Trophoblast cell (in vitro differentiated cells and primary cell): ENCODE data around the gene TEKT2.

Experiments
- DNase-seq, 2 donors: peaks; one replicate each; pipeline ENCODE4 v3.0.0-alpha.2; 2016
- H2AFZ ChIP-seq: 2 replicates; pipeline ENCODE4 v1.6.1; 2013; ENCODE audit warnings: low read length, moderate library complexity, mild to moderate bottlenecking; ENCODE audit not compliant: insufficient read depth, poor library complexity
- H2AK5ac ChIP-seq: 2 replicates; pipeline ENCODE4 v1.6.1; 2013; ENCODE audit warnings: mild to moderate bottlenecking, low read length
- H2BK120ac ChIP-seq: 2 replicates; pipeline ENCODE4 v1.6.1; 2013; ENCODE audit warnings: low read length, mild to moderate bottlenecking, moderate library complexity; ENCODE audit not compliant: insufficient read depth, poor library complexity
- H2BK12ac ChIP-seq: 2 replicates; pipeline ENCODE4 v1.6.1; 2013; ENCODE audit warnings: mild to moderate bottlenecking, low read length, moderate library complexity
- H2BK5ac ChIP-seq: 2 replicates; pipeline ENCODE4 v1.6.1; 2013; ENCODE audit warnings: low read length, low read depth, moderate library complexity, mild to moderate bottlenecking; ENCODE audit not compliant: poor library complexity
- H3K14ac ChIP-seq: 2 replicates; pipeline ENCODE4 v1.6.1; 2013; ENCODE audit warnings: mild to moderate bottlenecking, low read length
- H3K18ac ChIP-seq: 2 replicates; pipeline ENCODE4 v1.6.1; 2013; ENCODE audit warnings: mild to moderate bottlenecking, low read length
- H3K23ac ChIP-seq: 2 replicates; pipeline ENCODE4 v1.6.1; 2013; ENCODE audit warnings: low read length
- H3K27ac ChIP-seq: 2 replicates; pipeline ENCODE4 v1.5.1; 2013; ENCODE audit warnings: low read depth, mild to moderate bottlenecking, inconsistent platforms, low read length, moderate library complexity
- H3K27me3 ChIP-seq: 2 replicates; pipeline ENCODE4 v1.6.1; 2013; ENCODE audit warnings: inconsistent platforms, mild to moderate bottlenecking, low read length, moderate library complexity; ENCODE audit not compliant: insufficient read depth
- H3K36me3 ChIP-seq, 2 experiments: 1 replicate in 1 of 2; 2 replicates in 1 of 2; pipeline ENCODE4 v1.6.1; 2013; ENCODE audit warnings: low read length in 2 of 2, mild to moderate bottlenecking in 2 of 2, moderate library complexity in 1 of 2; ENCODE audit not compliant: insufficient read depth in 2 of 2, control insufficient read depth in 1 of 2
- H3K4ac ChIP-seq: 2 replicates; pipeline ENCODE4 v1.6.1; 2013; ENCODE audit warnings: low read depth, mild to moderate bottlenecking, low read length, moderate library complexity
- H3K4me1 ChIP-seq, 2 experiments: 1 replicate in 1 of 2; 2 replicates in 1 of 2; pipeline ENCODE4 v1.6.1; 2013; ENCODE audit warnings: low read length in 2 of 2, mild to moderate bottlenecking in 2 of 2, moderate library complexity in 1 of 2; ENCODE audit not compliant: insufficient read depth in 2 of 2, control insufficient read depth in 1 of 2
- H3K4me2 ChIP-seq: 2 replicates; pipeline ENCODE4 v1.6.1; 2013; ENCODE audit warnings: inconsistent platforms, mild to moderate bottlenecking, low read length, moderate library complexity
- H3K4me3 ChIP-seq: 2 replicates; pipeline ENCODE4 v1.5.1; 2013; ENCODE audit warnings: mild to moderate bottlenecking, low read depth, low read length, inconsistent platforms
- H3K79me1 ChIP-seq: one replicate; pipeline ENCODE4 v1.6.1; 2013; ENCODE audit warnings: low read length
- H3K79me2 ChIP-seq: 2 replicates; pipeline ENCODE4 v1.6.1; 2013; ENCODE audit warnings: low read length, mild to moderate bottlenecking; ENCODE audit not compliant: control insufficient read depth, insufficient read depth, poor library complexity
- H3K9ac ChIP-seq: 2 replicates; pipeline ENCODE4 v1.6.1; 2013; ENCODE audit warnings: mild to moderate bottlenecking, low read length
- H3K9me3 ChIP-seq: 2 replicates; pipeline ENCODE4 v1.6.1; 2013; ENCODE audit warnings: low read depth, mild to moderate bottlenecking, control low read depth, inconsistent platforms, low read length; ENCODE audit not compliant: insufficient read depth
- H4K12ac ChIP-seq: 2 replicates; pipeline ENCODE4 v1.6.1; 2013; ENCODE audit warnings: low read depth, mild to moderate bottlenecking, low read length, moderate library complexity
- H4K8ac ChIP-seq: 2 replicates; pipeline ENCODE4 v1.6.1; 2013; ENCODE audit warnings: low read depth, mild to moderate bottlenecking, low read length, moderate library complexity
- H4K91ac ChIP-seq: one replicate; pipeline ENCODE4 v1.6.1; 2013; ENCODE audit warnings: low read depth, mild to moderate bottlenecking, low read length, moderate library complexity
- WGBS: extraction: QIAGEN DNeasy Blood & Tissue Kit; methylation state at CpG from one replicate; pipeline ENCODE4 v1.1.7; 2013; ENCODE audit warnings: missing lambda C conversion rate; ENCODE audit not compliant: insufficient read length, insufficient coverage; ENCODE audit errors: extremely low coverage; 5-methylcytosine and 5-hydroxymethylcytosine counted together

TEKT2 gene

GRCh38 chr1:36137226-36137625 lies 53.3 kb downstream of the TEKT2 start:
- Histone ChIP-seq H2AFZ (no peak overlapping the region), H2BK12ac (no peak overlapping the region), H3K79me2 (no peaks in the 10 kb centered on the region), H3K27ac (no peak overlapping the region), H3K18ac (no peak overlapping the region), H2BK5ac (no peak overlapping the region), H3K4me3 (no peak overlapping the region), H4K8ac (no peak overlapping the region), H4K12ac (no peak overlapping the region), H3K9ac (no peak overlapping the region), H3K4ac (no peak overlapping the region), H3K23ac (no peak overlapping the region), H2AK5ac (no peak overlapping the region), H3K27me3 (no peaks in the 10 kb centered on the region), H3K4me1 (peaks cover 0 to 10% of the 10 kb centered on the region in 2 experiments), H4K91ac (no peak overlapping the region), H3K4me2 (no peak overlapping the region), H3K9me3 (no peaks in the 10 kb centered on the region), H3K14ac (no peak overlapping the region), H2BK120ac (no peak overlapping the region), H3K36me3 (peaks cover 12 to 27% of the 10 kb centered on the region in 2 experiments), H3K79me1 (no peaks in the 10 kb centered on the region)
- no CpG with 5 or more reads among the region's 5 CpGs for WGBS
- no peak for DNase-seq

- Histone ChIP-seq H2AK5ac (no peak overlapping the region), H2BK12ac (no peak overlapping the region), H4K8ac (no peak overlapping the region), H3K36me3 (peaks cover 12 to 27% of the 10 kb centered on the region in 2 experiments), H2BK5ac (no peak overlapping the region), H3K23ac (no peak overlapping the region), H3K4me1 (peaks cover 0 to 10% of the 10 kb centered on the region in 2 experiments), H3K79me2 (no peaks in the 10 kb centered on the region), H2AFZ (no peak overlapping the region), H2BK120ac (no peak overlapping the region), H4K91ac (no peak overlapping the region), H3K9ac (no peak overlapping the region), H3K9me3 (no peaks in the 10 kb centered on the region), H3K4me2 (no peak overlapping the region), H4K12ac (no peak overlapping the region), H3K79me1 (no peaks in the 10 kb centered on the region), H3K18ac (no peak overlapping the region), H3K4me3 (no peak overlapping the region), H3K14ac (no peak overlapping the region), H3K4ac (no peak overlapping the region), H3K27ac (no peak overlapping the region), H3K27me3 (no peaks in the 10 kb centered on the region)
- no peak for DNase-seq
- WGBS = no CpG with 5 or more reads among the region's 3 CpGs
These were observed 53.9 kb downstream of the TEKT2 start for GRCh38 chr1:36137776-36138175.
